Upper lobe of left lung (tissue), 4 donors: ENCODE results near the gene GPC5.

Experiments used
- CTCF ChIP-seq, 6 experiments: fragments of 450-650 bp in 4 of 6; fragments of 200-600 bp in 2 of 6; sonication (generic) in 2 of 6; IDR thresholded peaks; one replicate each; pipeline ENCODE4 v1.5.1; 2016 to 2019; ENCODE audit warnings: antibody characterized with exemption in 6 of 6
- POLR2A ChIP-seq, 4 donors: fragments of 450-650 bp; IDR thresholded peaks; one replicate each; pipeline ENCODE4 v1.5.1; 2016 to 2017; ENCODE audit warnings: antibody characterized with exemption in 4 of 4, mild to moderate bottlenecking in 2 of 4

GRCh38 chr13:91868351-91868750 lies 469.9 kb downstream of the GPC5 start:
- TF ChIP-seq POLR2A (IDR thresholded peaks at IDR 0.05): no peak
- no peak for TF ChIP-seq CTCF (IDR thresholded peaks at IDR 0.05)
